Measurements from ENCODE around the gene KLHL2. TPM values are rescaled to one million over a fixed set of nuclear protein-coding genes. Genes with fewer than 3 reads are reported as not detected.

KLHL2 gene
- total and polyA plus RNA-seq, 9 of the 15 experiments (the other 6 are each of a cell fraction or from before 2014, with no cell fraction given): 2.5 to 11.3 (median 6.1) TPM

GRCh38 chr4:165325732-165326512 lies 118.6 kb downstream of the KLHL2 start (continued):
- 0 out of 2 replicates have a peak, but pooled peaks have one; percentile 20 for TF ChIP-seq CBFA2T2 (conservative IDR thresholded peaks at IDR 0.05)
- TF ChIP-seq POLR2B (IDR thresholded peaks at IDR 0.05; ENCODE audit: low read depth, partially characterized antibody): peak; percentile 26
- TF ChIP-seq ZNF707 (CRISPR knock-in tag; conservative IDR thresholded peaks at IDR 0.05): no peak
- TF ChIP-seq CBFA2T3 (IDR thresholded peaks at IDR 0.05): peak; percentile 64
- TF ChIP-seq ZNF584 (CRISPR knock-in tag; IDR thresholded peaks at IDR 0.05; ENCODE audit: low read depth): no peak
- 0 out of 4 replicates have a peak, but pooled peaks of 1 of the 2 experiments have one; percentile 58 for TF ChIP-seq ARNT (IDR thresholded peaks at IDR 0.05)
- TF ChIP-seq ATF6 (CRISPR knock-in tag; IDR thresholded peaks at IDR 0.05): no peak
- peak; percentile 68 for TF ChIP-seq TFAP4 (CRISPR knock-in tag; IDR thresholded peaks at IDR 0.05; ENCODE audit: borderline replicate concordance)
- peak; percentile 70 for TF ChIP-seq ATF7 (IDR thresholded peaks at IDR 0.05)
- peak; percentile 16 for TF ChIP-seq ZNF280A (IDR thresholded peaks at IDR 0.05; ENCODE audit: low read depth, partially characterized antibody)
- TF ChIP-seq MTA3 (IDR thresholded peaks at IDR 0.05; ENCODE audit: borderline replicate concordance): peak; percentile 32; the same call in 1 of the 2 replicates
- TF ChIP-seq ARID1B (IDR thresholded peaks at IDR 0.05): peak; percentile 84
- peak; percentile 90 for TF ChIP-seq NFE2 (IDR thresholded peaks at IDR 0.05; ENCODE audit: low read depth)
- TF ChIP-seq TEAD1 (CRISPR knock-in tag; IDR thresholded peaks at IDR 0.05): peak; percentile 42 to 80; a peak in 3 of 4 replicates
- no peak for TF ChIP-seq SMARCB1 (IDR thresholded peaks at IDR 0.05; ENCODE audit: insufficient read length, low read depth)
- TF ChIP-seq HDAC2 (IDR thresholded peaks at IDR 0.05): 0 out of 2 replicates have a peak, but pooled peaks have one; percentile 52
- peak; percentile 27; the same call in 1 of the 2 replicates for TF ChIP-seq EHMT2 (IDR thresholded peaks at IDR 0.05)
- TF ChIP-seq CREB1 (IDR thresholded peaks at IDR 0.05): no peak
- TF ChIP-seq CREB1 (CRISPR knock-in tag; IDR thresholded peaks at IDR 0.05): no peak
- TF ChIP-seq ZNF79 (CRISPR knock-in tag; IDR thresholded peaks at IDR 0.05; ENCODE audit: low read depth): no peak
- no peak for TF ChIP-seq IFI16 (CRISPR knock-in tag; IDR thresholded peaks at IDR 0.05)
- peak; percentile 96 for TF ChIP-seq MAFK (IDR thresholded peaks at IDR 0.05; ENCODE audit: low read length)
- peak; percentile 44 for TF ChIP-seq L3MBTL2 (IDR thresholded peaks at IDR 0.05)
- peak; percentile 93 for TF ChIP-seq MAFF (IDR thresholded peaks at IDR 0.05; ENCODE audit: low read length)
